ENCODE measurements around the gene PJA2. TPM values are rescaled to one million over a fixed set of nuclear protein-coding genes. Genes with fewer than 3 reads are reported as not detected.
"Not testable (repeated sequence)": the region's sequence is repeated elsewhere in the genome, so short reads cannot be mapped to it uniquely, and the experiment has no call there.

Gene PJA2
- total and polyA plus RNA-seq, 9 of the 15 experiments (the other 6 are each of a cell fraction or from before 2014, with no cell fraction given): 25.1 to 82.1 (median 50.1) TPM

- 37% methylated on average over 2 of the region's 2 CpGs for WGBS (ENCODE audit: insufficient coverage, low coverage, missing lambda C conversion rate)
- no peak overlapping the region for H2AFZ ChIP-seq (ENCODE audit: low read depth, low read length)
- BruUV-seq (replicated peaks): no TSS peak
- H3K36me3 ChIP-seq (ENCODE audit: control insufficient read depth, insufficient read depth, low read length): no peaks in the 10 kb centered on the region
- ATAC-seq (no peak), FAIRE-seq (no peak), DNase-seq (ENCODE audit: extremely low read depth in 1 of 4, low spot score in 3 of 4) (no peak)
- H3K4me1 ChIP-seq (replicated peaks in 1 of 2; ENCODE audit: control insufficient read depth in 2 of 2, insufficient read depth in 2 of 2, low read length in 2 of 2): peaks cover 3 to 11% of the 10 kb centered on the region in 2 experiments; a peak in 4 of 5 replicates
- no peak overlapping the region for H3K9ac ChIP-seq (ENCODE audit: insufficient read depth in 1 of 2, low read depth in 2 of 2, low read length in 2 of 2)
- intact Hi-C loops (cut with micrococcal nuclease) (no loop called here), in situ Hi-C loops (cut with MboI) (no loop called here)
- ChIA-PET CTCF (ENCODE audit: low intra/inter-chr PET ratio) (no interaction called here), POLR2A (interaction anchor here (0.7 kb wide), 1 partner anchor 29 kb away, joined by 3 read pairs; no protein-coding TSS in a partner anchor)
- no peaks in the 10 kb centered on the region for H3K27me3 ChIP-seq (ENCODE audit: control insufficient read depth in 2 of 2, insufficient read depth in 2 of 2, low read length in 2 of 2)
- TF ChIP-seq GTF2B (IDR thresholded peaks at IDR 0.05; ENCODE audit: extremely low read depth, insufficient read length) (no peak), ATF7 (IDR thresholded peaks at IDR 0.05) (no peak)
- H3K79me2 ChIP-seq (ENCODE audit: control insufficient read depth, insufficient read depth, low read length): no peaks in the 10 kb centered on the region
- peaks cover 4% of the 10 kb centered on the region for H3K9me3 ChIP-seq (replicated peaks; ENCODE audit: control insufficient read depth, insufficient read depth, low read depth, low read length)
- no peak overlapping the region for H3K4me3 ChIP-seq
- H3K9me1 ChIP-seq (ENCODE audit: control insufficient read depth, insufficient read depth, low read length): peaks cover 3% of the 10 kb centered on the region
- H4K20me1 ChIP-seq (replicated peaks; ENCODE audit: control insufficient read depth, insufficient read depth, low read length): no peaks in the 10 kb centered on the region
- H3K4me2 ChIP-seq (ENCODE audit: insufficient read depth, low read length): no peak overlapping the region
- no peak overlapping the region for H3K27ac ChIP-seq (ENCODE audit: extremely low read depth, low read depth, low read length)
Observed at GRCh38 chr5:109416882-109417281, 7.1 kb upstream of the PJA2 start.

GRCh38 chr5:109413921-109414461 is 4.2 kb upstream of the PJA2 start:
- H3K36me3 ChIP-seq (ENCODE audit: control insufficient read depth, insufficient read depth, low read length); H3K4me3 ChIP-seq; FAIRE-seq; H3K27ac ChIP-seq (ENCODE audit: extremely low read depth, low read depth, low read length); H3K79me2 ChIP-seq (ENCODE audit: control insufficient read depth, insufficient read depth, low read length); H2AFZ ChIP-seq (ENCODE audit: low read depth, low read length); H3K4me2 ChIP-seq (ENCODE audit: insufficient read depth, low read length); ATAC-seq; H3K27me3 ChIP-seq (ENCODE audit: control insufficient read depth in 2 of 2, insufficient read depth in 2 of 2, low read length in 2 of 2); POLR2A ChIA-PET; BruUV-seq (replicated peaks); in situ Hi-C loops (cut with MboI); H3K9ac ChIP-seq (ENCODE audit: insufficient read depth in 1 of 2, low read depth in 2 of 2, low read length in 2 of 2); H3K9me1 ChIP-seq (ENCODE audit: control insufficient read depth, insufficient read depth, low read length); CTCF ChIA-PET (ENCODE audit: low intra/inter-chr PET ratio); DNase-seq (ENCODE audit: extremely low read depth in 1 of 4, low spot score in 3 of 4); H3K9me3 ChIP-seq (replicated peaks; ENCODE audit: control insufficient read depth, insufficient read depth, low read depth, low read length); H4K20me1 ChIP-seq (replicated peaks; ENCODE audit: control insufficient read depth, insufficient read depth, low read length): not testable (repeated sequence)
- peaks cover 3 to 15% of the 10 kb centered on the region in 2 experiments; a peak in 4 of 5 replicates for H3K4me1 ChIP-seq (replicated peaks in 1 of 2; ENCODE audit: control insufficient read depth in 2 of 2, insufficient read depth in 2 of 2, low read length in 2 of 2)
- intact Hi-C loops (cut with micrococcal nuclease): loop anchor here (5.0 kb wide), 1 partner anchor 687 kb away; no protein-coding TSS in a partner anchor
- WGBS (ENCODE audit: insufficient coverage, low coverage, missing lambda C conversion rate): 56% methylated on average over 2 of the region's 2 CpGs
- peak; percentile 68; the same call in 1 of the 2 replicates for TF ChIP-seq ZNF766 (CRISPR knock-in tag; conservative IDR thresholded peaks at IDR 0.05)
